Activated naive CD4-positive, alpha-beta T cell treated with anti-CD3 and anti-CD28 coated beads, Interleukin-2, amount 10 ng/mL, durations not matched to agents 7 days and 5 days (primary cell): ENCODE data around the gene PXDC1.

Experiments
- CTCF ChIA-PET: fragments of 350-600 bp; sonication (Branson Sonifier 250); formaldehyde crosslinking; loops from one replicate; lab custom pipeline; 2021; ENCODE audit warnings: antibody characterized with exemption; lab: Charles Lee
- DNase-seq: peaks from one replicate; pipeline ENCODE4 v3.0.0-alpha.2; 2020
- H3K27ac Mint-ChIP-seq: one replicate; pipeline ENCODE4 v1.8.0; 2021; ENCODE audit warnings: mild to moderate bottlenecking, moderate library complexity, mixed read lengths
- H3K27me3 Mint-ChIP-seq: one replicate; pipeline ENCODE4 v1.8.0; 2021; ENCODE audit warnings: mild to moderate bottlenecking, mixed read lengths
- H3K36me3 Mint-ChIP-seq: one replicate; pipeline ENCODE4 v1.8.0; 2021; ENCODE audit warnings: mixed read lengths
- H3K4me1 Mint-ChIP-seq: one replicate; pipeline ENCODE4 v1.8.0; 2021; ENCODE audit warnings: mixed read lengths
- H3K4me3 Mint-ChIP-seq: one replicate; pipeline ENCODE4 v1.8.0; 2021; ENCODE audit warnings: mild to moderate bottlenecking, moderate library complexity, mixed read lengths
- H3K9me3 Mint-ChIP-seq: one replicate; pipeline ENCODE4 v1.8.0; 2021; ENCODE audit warnings: mixed read lengths

Gene PXDC1

DNA sequence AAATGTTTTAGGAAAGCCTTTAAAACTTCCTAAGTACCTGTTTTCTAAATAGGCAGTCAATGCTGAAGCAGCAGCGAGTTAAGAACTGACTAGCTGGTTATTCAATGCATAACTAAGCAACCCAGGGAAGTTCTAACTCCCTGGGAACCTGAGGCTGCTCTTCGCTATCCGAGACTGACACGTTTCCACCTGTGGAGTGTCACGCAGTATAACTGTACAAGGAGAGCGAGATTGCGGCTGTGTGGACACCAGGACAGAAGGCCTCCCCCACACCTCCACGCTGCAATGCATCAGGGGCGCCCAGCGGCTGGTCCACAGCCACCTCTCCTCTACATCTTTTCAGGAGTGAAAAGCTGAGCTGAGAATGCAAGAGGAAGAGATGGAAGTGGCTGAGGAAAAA is 8.0 kb downstream of the PXDC1 start:
- Mint-ChIP-seq H3K27me3 (peaks cover 57% of the 10 kb centered on the region), H3K36me3 (no peaks in the 10 kb centered on the region), H3K9me3 (no peaks in the 10 kb centered on the region), H3K4me1 (peaks cover 13% of the 10 kb centered on the region), H3K4me3 (no peak overlapping the region), H3K27ac (no peak overlapping the region)
- CTCF ChIA-PET = interaction anchor here (0.9 to 6.0 kb wide), 11 partner anchors 11 to 412 kb away, joined by 3 to 52 read pairs (median 5); partner anchors contain the start of gene FAM50B
- no peak for DNase-seq

DNA sequence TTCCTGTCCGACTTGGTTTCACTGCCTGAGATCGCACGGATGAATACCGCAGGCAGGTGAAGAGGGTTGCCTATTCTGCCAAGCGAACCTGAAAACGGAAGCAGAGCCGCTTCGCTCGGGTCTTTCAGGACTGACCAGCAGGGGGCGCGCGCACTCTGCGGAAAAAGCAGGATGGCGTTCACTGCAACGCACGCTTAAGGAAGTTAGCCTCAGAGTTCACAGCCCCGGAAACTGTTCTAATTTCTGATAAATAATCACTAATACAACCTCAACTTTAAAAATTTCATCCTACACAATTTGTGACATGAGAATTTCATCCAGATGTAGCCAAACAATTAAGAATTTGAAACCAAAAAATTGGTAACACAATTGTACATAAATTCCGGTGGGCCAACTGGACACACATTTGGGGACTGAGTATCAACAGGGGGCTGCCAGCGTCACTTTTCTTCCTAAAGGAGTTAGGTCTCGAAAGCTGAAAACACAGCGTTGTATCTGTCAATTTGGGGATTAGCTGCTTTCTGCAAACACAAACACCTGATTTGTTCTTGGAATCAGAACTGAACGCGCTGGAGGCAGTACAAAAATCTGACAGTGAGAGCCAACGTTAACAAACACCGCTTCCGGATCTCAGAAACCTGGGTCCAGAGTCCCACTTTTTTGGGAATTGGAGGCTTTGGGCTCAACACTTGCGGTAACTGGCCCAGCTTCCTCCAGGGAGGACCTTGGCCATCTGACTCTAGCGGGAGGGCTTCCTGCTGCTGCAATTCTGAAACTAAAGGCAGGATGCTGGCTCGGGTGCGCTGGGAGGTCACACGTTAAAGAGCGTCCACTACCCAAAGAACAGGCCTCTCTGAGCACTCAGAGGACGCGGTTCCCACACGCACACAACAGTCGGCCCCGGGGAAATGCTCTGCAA is 8.8 kb downstream of the PXDC1 start:
- CTCF ChIA-PET = interaction anchor here (0.8 to 6.0 kb wide), 14 partner anchors 10 to 413 kb away, joined by 3 to 52 read pairs (median 5); partner anchors contain the start of gene FAM50B
- peak; percentile 89 for DNase-seq
- Mint-ChIP-seq H3K36me3 (no peaks in the 10 kb centered on the region), H3K4me3 (no peak overlapping the region), H3K27ac (peak overlapping the region; percentile 49), H3K4me1 (peaks cover 13% of the 10 kb centered on the region), H3K27me3 (peaks cover 53% of the 10 kb centered on the region), H3K9me3 (no peaks in the 10 kb centered on the region)

DNA sequence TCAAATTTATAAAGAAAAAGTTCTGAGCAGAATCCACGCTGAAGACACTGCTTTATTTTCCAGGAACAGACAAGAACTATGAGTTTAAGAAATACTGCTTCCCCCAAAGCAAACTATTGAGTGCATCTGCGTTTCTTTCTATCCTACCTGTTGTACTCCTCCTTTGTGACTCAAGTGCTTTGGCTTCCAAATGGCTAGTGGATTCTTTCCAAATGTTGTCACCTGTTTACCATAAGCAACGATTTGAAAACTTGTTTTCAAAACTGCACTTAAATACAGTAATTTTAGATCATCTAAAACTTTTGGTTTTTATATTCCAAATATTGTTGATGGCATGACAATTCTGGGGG is 9.5 kb downstream of the PXDC1 start:
- no peaks in the 10 kb centered on the region for H3K36me3 Mint-ChIP-seq
- DNase-seq = no peak
- CTCF ChIA-PET = interaction anchor here (1.3 to 6.0 kb wide), 8 partner anchors 147 to 460 kb away, joined by 4 to 52 read pairs (median 4); no protein-coding TSS in a partner anchor
- peaks cover 52% of the 10 kb centered on the region for H3K27me3 Mint-ChIP-seq
- no peak overlapping the region for H3K4me3 Mint-ChIP-seq
- H3K9me3 Mint-ChIP-seq = no peaks in the 10 kb centered on the region
- H3K27ac Mint-ChIP-seq = no peak overlapping the region
- peaks cover 13% of the 10 kb centered on the region for H3K4me1 Mint-ChIP-seq

DNA sequence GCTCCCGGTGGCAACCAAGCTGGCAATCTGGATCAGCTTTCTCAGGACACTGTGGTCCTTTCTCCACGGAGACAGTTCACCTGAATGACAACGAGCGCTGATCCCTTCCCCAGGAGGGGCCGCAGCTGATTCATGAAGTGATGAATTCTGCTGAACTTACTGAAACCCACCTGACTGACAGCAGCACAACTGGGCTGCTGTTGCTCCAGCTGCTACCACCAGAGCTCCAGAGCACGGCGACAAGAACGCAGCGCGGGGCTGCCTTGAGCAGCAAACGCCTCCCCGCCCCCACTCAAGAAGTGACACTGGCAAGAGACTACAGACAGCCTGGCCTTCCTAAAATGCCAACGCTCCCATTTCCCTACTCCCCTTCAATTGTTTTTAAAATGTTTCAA is 10.0 kb downstream of the PXDC1 start:
- CTCF ChIA-PET = interaction anchor here (0.6 to 6.0 kb wide), 7 partner anchors 10 to 460 kb away, joined by 4 to 52 read pairs (median 4); no protein-coding TSS in a partner anchor
- no peak overlapping the region for H3K27ac Mint-ChIP-seq
- no peaks in the 10 kb centered on the region for H3K36me3 Mint-ChIP-seq
- DNase-seq = no peak
- no peak overlapping the region for H3K4me3 Mint-ChIP-seq
- H3K9me3 Mint-ChIP-seq = no peaks in the 10 kb centered on the region
- H3K4me1 Mint-ChIP-seq = peaks cover 13% of the 10 kb centered on the region
- H3K27me3 Mint-ChIP-seq = peaks cover 46% of the 10 kb centered on the region

DNA sequence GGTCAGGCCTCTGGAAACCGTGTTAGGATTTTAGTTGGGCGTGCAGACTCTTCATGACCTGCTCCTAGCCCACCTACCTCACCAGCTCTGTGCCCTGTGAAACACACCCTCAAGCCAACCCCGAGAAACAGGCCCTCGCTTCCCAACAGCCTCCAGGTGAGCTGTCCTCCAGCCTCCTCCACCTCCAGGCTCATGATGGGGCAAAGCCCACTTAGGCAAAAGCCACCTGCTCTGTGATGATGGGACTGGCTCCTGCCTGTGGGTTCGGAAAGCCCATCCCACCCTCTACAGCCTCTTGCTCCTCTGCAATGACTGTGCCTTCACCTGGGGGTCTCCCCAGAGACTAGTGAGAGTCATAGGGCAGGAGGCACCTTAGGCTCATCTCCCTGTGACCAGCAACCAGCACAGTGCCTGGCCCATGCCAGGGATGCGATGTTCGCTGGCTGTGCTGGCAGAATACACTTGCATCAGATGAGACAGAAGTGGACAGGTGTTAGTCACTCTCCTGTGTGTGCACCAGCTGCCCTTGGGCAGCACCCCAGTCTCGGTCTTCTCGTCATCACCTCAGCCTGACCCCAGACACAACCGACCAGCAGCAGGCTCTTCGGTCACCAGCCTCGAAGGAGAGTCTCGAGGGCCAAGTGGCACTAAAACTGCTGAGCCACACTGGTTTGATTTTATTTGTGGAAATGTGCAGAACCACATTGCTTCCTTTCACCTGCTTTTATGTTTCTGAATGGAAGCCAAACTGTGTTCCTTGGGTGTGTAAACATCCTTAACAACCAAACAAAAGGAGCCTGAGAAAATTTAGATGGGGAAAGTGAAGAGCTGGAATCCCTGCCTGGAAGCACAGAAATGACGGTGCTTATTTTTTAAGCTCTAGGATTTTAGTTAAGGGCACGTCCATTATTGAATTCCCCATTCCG is 10.7 kb downstream of the PXDC1 start:
- Mint-ChIP-seq H3K27ac (no peak overlapping the region), H3K4me1 (peaks cover 13% of the 10 kb centered on the region), H3K27me3 (peaks cover 44% of the 10 kb centered on the region), H3K9me3 (no peaks in the 10 kb centered on the region), H3K36me3 (no peaks in the 10 kb centered on the region), H3K4me3 (no peak overlapping the region)
- no peak for DNase-seq
- CTCF ChIA-PET = interaction anchor here (0.6 to 6.0 kb wide), 8 partner anchors 9 to 459 kb away, joined by 4 to 52 read pairs (median 4); no protein-coding TSS in a partner anchor

DNA sequence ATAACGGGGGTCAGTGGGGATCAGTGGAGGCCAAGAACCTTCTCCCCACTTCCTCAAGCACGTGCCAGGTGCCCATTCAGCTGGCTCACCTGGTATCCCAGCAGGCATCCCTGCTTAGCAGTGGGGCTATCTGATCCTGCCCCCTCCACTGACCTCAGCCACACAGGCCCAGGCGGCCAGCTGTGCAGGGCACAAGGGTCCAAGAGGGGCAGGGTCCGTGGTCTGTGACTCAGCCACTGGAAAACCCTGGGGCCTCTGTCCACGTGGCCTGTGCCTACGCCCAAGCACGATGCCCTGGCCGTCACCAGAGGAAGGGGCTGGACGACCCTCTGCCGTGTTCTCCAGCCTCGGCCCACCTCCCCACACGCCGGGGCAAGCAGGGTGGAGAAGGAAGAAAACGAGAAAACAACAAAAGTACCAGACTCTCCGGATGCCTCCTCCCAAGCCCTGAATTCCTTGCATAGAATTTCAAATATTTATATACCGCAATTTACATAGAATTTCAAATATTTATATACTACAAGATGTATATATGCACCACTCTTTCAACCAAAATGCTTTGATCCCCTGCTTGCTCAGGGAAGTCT is 12.1 kb downstream of the PXDC1 start:
- no peak overlapping the region for H3K4me3 Mint-ChIP-seq
- H3K4me1 Mint-ChIP-seq = peaks cover 13% of the 10 kb centered on the region
- peaks cover 3% of the 10 kb centered on the region for H3K9me3 Mint-ChIP-seq
- no peaks in the 10 kb centered on the region for H3K36me3 Mint-ChIP-seq
- H3K27ac Mint-ChIP-seq = no peak overlapping the region
- DNase-seq = no peak
- peaks cover 43% of the 10 kb centered on the region for H3K27me3 Mint-ChIP-seq
- CTCF ChIA-PET = interaction anchor here (0.6 to 1.5 kb wide), 2 partner anchors 193 to 239 kb away, joined by 3 to 6 read pairs; no protein-coding TSS in a partner anchor

DNA sequence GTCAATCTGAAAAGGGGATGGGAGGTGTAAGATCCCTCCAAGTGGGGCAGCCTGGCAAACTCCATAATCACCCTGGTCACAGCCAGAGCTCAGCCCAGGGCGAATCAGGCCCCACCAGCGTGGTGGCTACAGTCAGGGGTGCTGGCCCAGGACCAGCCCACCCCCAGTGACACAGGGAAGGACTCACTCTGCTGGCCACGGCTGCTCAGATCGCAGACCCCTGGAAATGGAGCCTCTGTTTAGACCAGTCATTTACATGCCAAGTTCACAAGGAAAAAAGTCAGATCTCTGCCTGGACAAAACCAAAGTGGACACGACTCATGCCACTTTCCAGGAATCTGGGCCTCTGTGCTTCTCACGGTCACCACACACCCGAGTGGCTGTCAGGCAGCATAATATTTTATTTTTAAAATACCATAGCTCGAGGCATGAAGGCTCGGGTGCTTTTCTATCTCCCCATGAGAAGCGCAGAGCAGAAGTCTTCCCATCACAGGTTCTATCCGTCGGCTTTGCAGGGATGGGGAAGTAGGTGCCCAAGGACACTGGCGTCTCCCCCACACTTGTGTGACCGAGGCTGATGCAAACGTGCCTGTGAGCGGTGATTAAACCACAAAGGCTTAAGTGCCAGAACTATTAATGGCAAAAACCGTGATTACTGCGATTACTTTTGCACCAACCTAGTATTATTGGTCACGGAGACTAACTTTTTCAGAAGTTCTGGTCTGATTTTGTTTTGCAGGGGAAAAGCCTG is 13.0 kb downstream of the PXDC1 start:
- no peak overlapping the region for H3K27ac Mint-ChIP-seq

DNA sequence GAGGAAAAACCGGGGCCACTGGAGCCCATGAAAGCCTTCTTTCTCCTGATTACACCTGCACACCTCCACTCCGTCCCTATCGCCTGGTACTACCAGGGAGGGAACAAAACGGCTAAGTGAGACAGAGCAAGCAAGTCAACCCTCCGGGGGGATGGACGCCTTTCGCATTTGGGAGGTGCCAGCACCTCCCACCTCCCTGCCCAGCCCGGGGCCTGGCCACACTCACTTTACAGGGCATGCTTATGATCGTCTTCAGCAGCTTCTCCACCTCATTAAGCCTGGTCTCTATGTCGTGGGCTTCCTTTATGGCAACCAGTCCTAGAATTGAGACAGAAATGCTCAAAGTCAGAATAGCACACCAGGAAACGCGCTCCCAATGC is 13.7 kb downstream of the PXDC1 start:
- H3K27ac Mint-ChIP-seq = no peak overlapping the region
- peaks cover 9% of the 10 kb centered on the region for H3K4me1 Mint-ChIP-seq
- peaks cover 3% of the 10 kb centered on the region for H3K9me3 Mint-ChIP-seq
- no peak overlapping the region for H3K4me3 Mint-ChIP-seq
- no peak for DNase-seq
- H3K36me3 Mint-ChIP-seq = no peaks in the 10 kb centered on the region
- H3K27me3 Mint-ChIP-seq = peaks cover 42% of the 10 kb centered on the region
- CTCF ChIA-PET = no interaction called here

More for the DNA sequence above, 13.0 kb downstream of the PXDC1 start:
- CTCF ChIA-PET = no interaction called here
- H3K4me1 Mint-ChIP-seq = peaks cover 13% of the 10 kb centered on the region
- H3K27me3 Mint-ChIP-seq = peaks cover 39% of the 10 kb centered on the region
- no peaks in the 10 kb centered on the region for H3K36me3 Mint-ChIP-seq
- no peak overlapping the region for H3K4me3 Mint-ChIP-seq
- peaks cover 3% of the 10 kb centered on the region for H3K9me3 Mint-ChIP-seq
- no peak for DNase-seq

DNA sequence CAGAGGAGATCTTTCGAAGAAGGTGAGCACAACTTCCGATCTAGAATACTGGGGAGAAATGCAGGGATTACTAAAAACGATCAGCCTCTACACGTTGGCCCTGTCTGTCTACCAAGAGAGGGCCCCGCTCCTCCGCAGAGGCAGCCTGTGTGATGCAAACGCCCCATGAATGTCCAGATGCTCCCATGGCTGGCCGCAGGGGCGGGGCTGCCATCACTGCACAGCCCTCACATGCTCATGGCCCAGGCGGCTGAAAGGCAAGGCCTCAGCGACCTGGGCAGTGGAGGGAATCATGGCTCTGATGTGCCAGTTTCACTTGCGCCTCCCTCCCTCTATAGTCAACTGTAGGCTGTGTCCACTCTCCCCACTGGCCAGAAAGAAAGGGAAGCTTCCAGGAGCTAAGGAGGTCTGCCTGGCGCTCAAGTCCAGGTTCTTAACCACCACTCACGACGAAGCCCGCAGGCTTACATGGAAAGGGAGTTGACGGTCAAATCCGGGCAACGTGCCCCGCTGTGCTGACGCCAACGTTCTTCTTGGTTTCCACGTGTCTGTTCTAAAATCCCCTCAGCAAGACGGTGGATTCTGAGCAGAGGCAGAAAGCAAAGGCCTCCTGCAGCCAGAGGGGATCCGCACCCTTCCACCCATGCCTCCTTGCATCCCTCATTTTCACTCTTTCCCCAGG is 14.2 kb downstream of the PXDC1 start:
- CTCF ChIA-PET = no interaction called here

DNA sequence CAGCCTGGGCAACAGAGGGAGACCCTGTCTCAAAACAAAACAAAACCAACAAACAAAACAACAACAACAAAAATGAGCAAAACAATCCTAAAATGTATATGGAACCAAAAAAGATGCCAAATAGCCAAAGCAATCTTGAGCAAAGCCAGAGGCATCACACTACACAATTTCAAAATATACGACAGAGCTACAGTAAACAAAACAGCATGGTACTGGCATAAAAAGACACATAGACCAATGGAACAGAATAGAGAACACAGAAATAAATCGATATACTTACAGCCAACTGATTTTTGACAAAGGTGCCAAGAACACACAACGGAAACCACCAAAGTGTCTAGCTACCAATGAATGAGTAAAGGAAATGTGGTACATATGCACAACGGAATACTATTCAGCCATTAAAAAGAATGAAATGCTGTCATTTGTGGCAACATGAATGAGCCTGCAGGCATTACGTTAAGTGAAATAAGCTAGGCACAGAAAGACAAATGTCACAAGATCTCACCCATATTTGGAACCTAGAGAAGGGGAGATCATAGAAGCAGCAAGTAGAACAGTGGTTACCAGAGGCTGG is 16.4 kb downstream of the PXDC1 start:
- no peaks in the 10 kb centered on the region for H3K36me3 Mint-ChIP-seq
- H3K27ac Mint-ChIP-seq = no peak overlapping the region
- no peaks in the 10 kb centered on the region for H3K4me1 Mint-ChIP-seq
- no peak for DNase-seq
- H3K9me3 Mint-ChIP-seq = peaks cover 3% of the 10 kb centered on the region
- H3K4me3 Mint-ChIP-seq = no peak overlapping the region
- H3K27me3 Mint-ChIP-seq = peaks cover 34% of the 10 kb centered on the region
- CTCF ChIA-PET = interaction anchor here (1.0 to 1.7 kb wide), 4 partner anchors 14 to 455 kb away, joined by 3 to 6 read pairs (median 4); no protein-coding TSS in a partner anchor

More for the DNA sequence above, 14.2 kb downstream of the PXDC1 start:
- DNase-seq = no peak
- H3K4me1 Mint-ChIP-seq = peaks cover 3% of the 10 kb centered on the region
- H3K4me3 Mint-ChIP-seq = no peak overlapping the region
- H3K36me3 Mint-ChIP-seq = no peaks in the 10 kb centered on the region
- H3K27me3 Mint-ChIP-seq = peaks cover 45% of the 10 kb centered on the region
- no peak overlapping the region for H3K27ac Mint-ChIP-seq
- peaks cover 3% of the 10 kb centered on the region for H3K9me3 Mint-ChIP-seq

DNA sequence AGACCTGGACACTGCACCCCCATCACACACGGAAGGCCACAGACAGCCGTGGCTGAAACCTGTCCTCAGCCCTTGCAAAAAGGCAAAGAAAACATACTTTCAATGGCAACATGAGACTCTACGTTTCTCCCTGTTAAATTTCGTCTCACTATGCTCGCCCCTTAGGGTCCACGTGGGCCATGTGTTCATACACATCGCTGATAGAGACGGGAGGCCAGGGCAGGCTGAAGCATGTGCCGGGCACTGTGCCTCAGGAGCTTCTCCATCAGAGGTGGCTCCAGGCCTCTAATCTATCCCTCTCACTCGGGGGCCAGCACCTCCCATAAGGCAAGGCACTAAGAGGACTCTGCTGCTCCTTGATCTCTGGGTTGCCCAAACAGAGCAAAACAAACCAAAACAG is 17.5 kb downstream of the PXDC1 start:
- Mint-ChIP-seq H3K9me3 (peaks cover 3% of the 10 kb centered on the region), H3K4me1 (no peaks in the 10 kb centered on the region), H3K27me3 (peaks cover 34% of the 10 kb centered on the region), H3K27ac (no peak overlapping the region), H3K4me3 (no peak overlapping the region), H3K36me3 (no peaks in the 10 kb centered on the region)
- no peak for DNase-seq
- CTCF ChIA-PET = interaction anchor here (1.3 to 3.6 kb wide), 4 partner anchors 15 to 453 kb away, joined by 3 to 53 read pairs (median 6); no protein-coding TSS in a partner anchor

DNA sequence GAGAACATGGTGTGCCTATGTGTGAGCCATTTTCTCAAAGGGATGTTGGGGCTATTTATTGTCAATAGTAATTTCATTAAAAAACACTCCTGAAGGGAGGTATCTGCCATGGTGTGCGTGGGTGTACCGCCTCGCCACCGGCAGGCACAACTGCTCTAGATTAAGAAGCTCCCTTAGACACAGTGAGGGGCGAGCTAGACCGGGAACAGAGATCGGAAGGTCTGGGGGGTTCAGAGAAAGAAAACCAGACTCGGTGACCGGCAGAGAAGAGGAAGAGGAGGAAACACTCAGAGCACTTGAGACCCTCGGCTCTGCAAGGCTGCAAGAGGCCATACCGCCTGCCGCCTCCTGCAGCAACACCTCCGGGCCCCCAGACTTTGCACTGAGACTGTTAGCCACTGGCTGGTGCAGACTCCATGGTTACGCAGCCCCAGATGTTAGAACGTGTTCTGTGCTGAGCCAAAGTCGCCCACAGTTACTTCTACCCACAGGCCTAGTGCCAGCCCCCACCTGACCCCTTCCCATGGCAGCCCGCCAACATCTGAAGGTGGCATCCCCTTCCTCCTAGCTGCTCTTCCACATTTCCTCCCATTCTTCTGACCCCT is 18.1 kb downstream of the PXDC1 start:
- peaks cover 3% of the 10 kb centered on the region for H3K9me3 Mint-ChIP-seq
- no peak overlapping the region for H3K27ac Mint-ChIP-seq
- no peaks in the 10 kb centered on the region for H3K36me3 Mint-ChIP-seq
- H3K4me3 Mint-ChIP-seq = no peak overlapping the region
- peaks cover 34% of the 10 kb centered on the region for H3K27me3 Mint-ChIP-seq
- H3K4me1 Mint-ChIP-seq = no peaks in the 10 kb centered on the region
- DNase-seq = no peak
- CTCF ChIA-PET = interaction anchor here (0.9 to 3.6 kb wide), 8 partner anchors 245 to 609 kb away, joined by 3 to 53 read pairs (median 4); no protein-coding TSS in a partner anchor
